HG02763 (cell line): Measurements from ENCODE around the gene SLC25A6.
"Not testable (repeated sequence)": the region's sequence is repeated elsewhere in the genome, so short reads cannot be mapped to it uniquely, and the experiment has no call there.

Experiments used
- ATAC-seq: cut with Tn5 transposase; IDR thresholded peaks from one replicate; pipeline ENCODE4 v1.9.1; 2021; ENCODE audit warnings: mild to moderate bottlenecking, moderate library complexity; ENCODE audit not compliant: unreplicated experiment

The SLC25A6 gene

DNA sequence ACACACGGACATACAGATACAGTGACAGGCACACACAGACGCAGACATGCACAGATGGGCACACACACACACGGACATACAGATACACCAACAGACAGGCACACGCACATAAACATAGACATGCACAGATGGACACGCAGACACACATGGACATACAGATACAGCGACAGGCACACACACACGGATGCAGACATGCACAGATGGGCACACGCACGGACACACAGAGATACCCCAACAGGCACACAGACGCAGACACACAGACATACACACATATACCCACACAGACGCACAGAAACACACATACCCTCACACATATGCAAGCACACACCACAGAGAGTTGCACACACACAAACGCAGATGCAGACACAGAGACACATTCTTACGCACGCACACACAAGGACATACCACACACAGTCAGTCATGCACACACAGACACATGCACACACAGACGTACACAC lies 24.4 kb upstream of the SLC25A6 start:
- ATAC-seq = no peak

GRCh38 chrX:1412551-1413161 lies 20.7 kb upstream of the SLC25A6 start:
- no peak for ATAC-seq

- ATAC-seq = no peak
Measured at GRCh38 chrX:1411326-1411725, 19.4 kb upstream of the SLC25A6 start.

- no peak for ATAC-seq
Measured at GRCh38 chrX:1407035-1407434, 15.1 kb upstream of the SLC25A6 start.

- ATAC-seq = not testable (repeated sequence)
Measured at GRCh38 chrX:1405769-1406168, 13.9 kb upstream of the SLC25A6 start.

- not testable (repeated sequence) for ATAC-seq
Measured at GRCh38 chrX:1403867-1404266, 12.0 kb upstream of the SLC25A6 start.

- no peak for ATAC-seq
Measured at GRCh38 chrX:1403228-1403627, 11.3 kb upstream of the SLC25A6 start.

- no peak for ATAC-seq
Measured at GRCh38 chrX:1401611-1402430, 9.9 kb upstream of the SLC25A6 start.

DNA sequence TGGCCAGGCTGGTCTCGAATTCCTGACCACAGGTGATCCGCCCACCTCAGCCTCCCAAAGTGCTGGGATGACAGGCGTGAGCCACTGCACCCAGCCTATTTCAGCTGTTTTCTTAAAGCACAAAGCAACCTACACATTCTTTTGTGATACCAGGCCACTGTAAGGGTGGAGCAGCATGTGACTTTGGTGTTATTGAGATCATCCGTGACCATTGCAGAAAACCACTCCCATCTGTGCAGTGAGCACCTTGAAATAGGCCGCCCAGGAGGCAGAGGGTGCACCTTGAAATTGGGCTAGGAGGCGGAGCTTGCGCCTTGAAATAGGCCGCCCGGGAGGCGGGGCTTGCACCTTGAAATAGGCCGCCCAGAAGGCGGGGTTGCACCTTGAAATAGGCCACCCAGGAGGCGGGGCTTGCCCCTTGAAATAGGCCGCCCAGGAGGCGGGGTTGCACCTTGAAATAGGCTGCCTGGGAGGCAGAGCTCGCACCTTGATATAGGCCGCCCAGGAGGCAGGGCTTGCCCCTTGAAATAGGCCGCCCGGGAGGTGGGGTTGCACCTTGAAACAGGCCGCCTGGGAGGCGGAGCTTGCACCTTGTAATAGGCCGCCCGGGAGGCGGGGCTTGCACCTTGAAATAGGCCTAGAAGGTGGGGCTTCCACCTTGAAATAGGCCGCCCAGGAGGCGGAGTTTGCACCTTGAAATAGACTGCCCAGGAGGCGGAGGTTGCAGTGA lies 9.0 kb upstream of the SLC25A6 start:
- no peak for ATAC-seq

- no peak for ATAC-seq
Measured at GRCh38 chrX:1400049-1400448, 8.1 kb upstream of the SLC25A6 start.

DNA sequence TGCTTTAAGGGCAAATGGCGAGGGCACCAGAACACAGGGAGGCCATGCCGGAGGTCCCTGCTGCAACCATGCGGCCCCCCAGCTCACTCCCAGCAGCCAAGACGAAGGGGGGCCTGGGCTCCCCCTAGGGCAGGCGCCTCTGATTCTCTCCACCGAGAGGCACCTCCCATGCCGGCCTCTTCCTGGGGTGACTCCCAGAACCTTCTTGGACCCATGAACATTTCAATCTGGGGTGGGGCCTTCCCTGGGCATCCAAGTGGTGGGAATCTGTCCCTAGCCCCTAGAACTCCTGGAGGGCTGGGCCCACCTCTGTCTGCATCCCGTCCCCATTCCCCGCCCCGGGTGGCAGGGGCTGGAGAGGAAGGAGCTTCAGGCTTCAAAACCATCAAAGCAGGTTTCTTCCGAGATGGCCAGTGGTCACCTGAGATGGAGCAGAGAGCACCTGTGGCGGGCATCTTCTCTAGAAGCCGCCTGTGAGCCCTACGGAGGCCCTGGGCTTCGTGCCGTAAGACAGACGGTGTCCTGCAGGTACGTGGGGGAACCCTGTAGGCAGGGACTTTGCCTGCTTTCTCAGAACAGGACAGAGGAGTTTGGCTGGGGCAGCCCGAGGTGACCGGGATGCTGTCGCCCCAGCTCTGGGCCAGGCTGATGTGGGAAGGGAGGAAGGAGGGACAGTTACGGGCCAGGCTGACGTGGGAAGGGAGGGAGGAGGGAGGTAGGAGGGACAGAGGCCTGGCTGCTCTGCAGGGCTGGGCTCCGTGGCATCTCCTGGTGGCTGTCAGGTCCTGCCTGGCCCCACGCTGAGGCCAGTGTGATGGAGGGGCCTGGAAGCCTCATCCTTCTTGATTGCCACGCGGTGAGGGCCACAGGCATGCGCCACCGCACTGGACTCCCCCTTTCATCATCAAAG lies 6.8 kb upstream of the SLC25A6 start:
- no peak for ATAC-seq

GRCh38 chrX:1397441-1398270 lies 5.7 kb upstream of the SLC25A6 start:
- no peak for ATAC-seq

DNA sequence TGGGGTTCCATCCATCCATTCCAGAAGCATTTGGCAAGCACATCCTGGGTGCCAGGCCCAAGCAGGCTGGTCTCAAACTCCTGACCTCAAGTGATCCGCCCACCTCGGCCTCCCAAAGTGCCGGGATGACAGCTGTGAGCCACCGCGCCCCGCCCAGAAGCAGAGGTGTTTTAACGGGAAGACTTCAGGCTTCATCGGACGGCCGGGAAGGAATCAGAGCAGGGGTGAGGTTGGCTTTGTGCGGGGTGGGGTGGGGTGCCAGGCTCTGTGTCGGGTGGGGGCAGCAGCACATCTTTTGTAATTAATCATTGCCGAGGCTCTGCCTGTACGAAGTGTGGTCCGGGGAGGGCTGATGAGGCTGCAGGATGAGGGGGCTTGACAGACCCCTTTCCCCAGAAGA lies 5.1 kb upstream of the SLC25A6 start:
- ATAC-seq = no peak

- ATAC-seq = no peak
Measured at GRCh38 chrX:1395646-1396216, 3.8 kb upstream of the SLC25A6 start.

DNA sequence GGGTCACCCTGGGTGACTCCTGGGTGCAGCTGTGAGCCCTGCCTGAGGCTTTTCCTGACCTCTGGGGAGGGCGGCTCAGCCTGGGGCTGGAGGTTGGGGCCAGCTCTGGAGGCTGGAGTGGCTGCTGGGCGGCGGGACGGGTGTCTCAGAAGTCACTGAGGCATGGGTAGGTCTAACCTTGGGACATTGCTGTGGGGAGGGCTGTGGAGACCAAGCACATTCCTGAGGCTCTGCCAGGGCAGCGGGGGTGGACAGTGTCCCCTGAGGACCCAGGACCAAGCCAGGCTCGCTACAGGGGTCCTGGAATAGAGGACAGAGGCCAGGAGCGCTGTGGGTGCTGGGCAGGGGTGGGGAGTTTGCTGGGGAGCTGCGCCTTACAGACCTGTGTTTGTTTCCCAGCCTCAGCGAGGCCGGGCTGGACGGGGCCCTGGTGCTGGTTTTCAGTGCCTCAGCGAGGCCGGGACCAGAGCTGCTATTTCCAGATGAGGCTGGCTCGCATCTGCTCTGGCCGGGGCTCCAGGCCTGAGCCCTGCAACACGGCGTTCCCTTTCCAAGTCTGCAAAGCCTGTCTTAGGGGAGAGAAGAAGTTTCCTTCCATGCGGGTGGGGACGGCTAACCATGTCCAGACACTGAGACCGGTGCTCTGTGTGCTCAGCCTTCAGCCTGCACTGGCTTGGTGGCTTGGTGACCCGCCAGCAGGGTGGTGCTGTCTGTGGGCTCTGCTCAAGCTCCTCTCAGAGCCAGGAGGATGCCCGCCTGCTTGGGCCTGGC lies 3.0 kb upstream of the SLC25A6 start:
- no peak for ATAC-seq

DNA sequence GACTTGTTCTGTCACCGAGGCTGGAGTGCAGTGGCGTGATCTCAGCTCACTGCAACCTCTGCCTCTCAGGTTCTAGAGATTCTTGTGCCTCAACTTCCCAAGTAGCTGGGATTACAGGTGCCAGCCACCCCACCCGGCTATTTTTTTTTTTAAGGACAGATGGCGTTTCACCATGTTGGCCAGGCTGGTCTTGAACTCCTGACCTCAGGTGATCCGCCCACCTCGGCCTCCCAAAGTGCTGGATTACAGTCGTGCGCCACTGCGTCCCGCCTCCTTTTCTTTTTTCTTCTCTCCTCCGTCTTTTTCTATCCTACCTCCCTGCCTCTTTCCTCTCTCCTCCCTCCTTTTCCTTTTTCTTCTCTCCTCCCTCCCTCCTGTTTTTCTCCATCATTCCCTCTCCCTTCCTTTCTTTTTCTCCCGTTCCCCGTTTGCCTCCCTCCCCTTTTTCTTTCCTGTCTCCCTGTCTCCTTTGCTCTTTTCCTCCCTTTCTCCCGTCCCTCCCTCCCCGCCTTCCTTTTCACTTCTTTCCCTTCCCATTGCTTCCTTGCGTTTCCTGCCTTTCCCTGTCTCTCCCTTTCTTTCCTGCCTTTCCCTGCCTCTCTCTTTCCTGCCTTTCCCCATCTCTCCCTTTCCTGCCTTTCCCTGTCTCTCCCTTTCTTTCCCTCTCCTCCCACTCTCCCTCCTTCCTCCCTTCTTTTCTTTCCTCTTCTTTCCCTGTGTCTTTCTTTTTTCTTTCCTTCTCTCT lies 2.1 kb upstream of the SLC25A6 start:
- no peak for ATAC-seq

GRCh38 chrX:1392376-1393068 lies 609 bp upstream of the SLC25A6 start:
- ATAC-seq = peak; percentile 18

GRCh38 chrX:1391370-1391706 lies 575 bp downstream of the SLC25A6 start:
- no peak for ATAC-seq
